Measurements from ENCODE around the gene SLF2. TPM values are rescaled to one million over a fixed set of nuclear protein-coding genes. Genes with fewer than 3 reads are reported as not detected.

Gene SLF2, protein sequence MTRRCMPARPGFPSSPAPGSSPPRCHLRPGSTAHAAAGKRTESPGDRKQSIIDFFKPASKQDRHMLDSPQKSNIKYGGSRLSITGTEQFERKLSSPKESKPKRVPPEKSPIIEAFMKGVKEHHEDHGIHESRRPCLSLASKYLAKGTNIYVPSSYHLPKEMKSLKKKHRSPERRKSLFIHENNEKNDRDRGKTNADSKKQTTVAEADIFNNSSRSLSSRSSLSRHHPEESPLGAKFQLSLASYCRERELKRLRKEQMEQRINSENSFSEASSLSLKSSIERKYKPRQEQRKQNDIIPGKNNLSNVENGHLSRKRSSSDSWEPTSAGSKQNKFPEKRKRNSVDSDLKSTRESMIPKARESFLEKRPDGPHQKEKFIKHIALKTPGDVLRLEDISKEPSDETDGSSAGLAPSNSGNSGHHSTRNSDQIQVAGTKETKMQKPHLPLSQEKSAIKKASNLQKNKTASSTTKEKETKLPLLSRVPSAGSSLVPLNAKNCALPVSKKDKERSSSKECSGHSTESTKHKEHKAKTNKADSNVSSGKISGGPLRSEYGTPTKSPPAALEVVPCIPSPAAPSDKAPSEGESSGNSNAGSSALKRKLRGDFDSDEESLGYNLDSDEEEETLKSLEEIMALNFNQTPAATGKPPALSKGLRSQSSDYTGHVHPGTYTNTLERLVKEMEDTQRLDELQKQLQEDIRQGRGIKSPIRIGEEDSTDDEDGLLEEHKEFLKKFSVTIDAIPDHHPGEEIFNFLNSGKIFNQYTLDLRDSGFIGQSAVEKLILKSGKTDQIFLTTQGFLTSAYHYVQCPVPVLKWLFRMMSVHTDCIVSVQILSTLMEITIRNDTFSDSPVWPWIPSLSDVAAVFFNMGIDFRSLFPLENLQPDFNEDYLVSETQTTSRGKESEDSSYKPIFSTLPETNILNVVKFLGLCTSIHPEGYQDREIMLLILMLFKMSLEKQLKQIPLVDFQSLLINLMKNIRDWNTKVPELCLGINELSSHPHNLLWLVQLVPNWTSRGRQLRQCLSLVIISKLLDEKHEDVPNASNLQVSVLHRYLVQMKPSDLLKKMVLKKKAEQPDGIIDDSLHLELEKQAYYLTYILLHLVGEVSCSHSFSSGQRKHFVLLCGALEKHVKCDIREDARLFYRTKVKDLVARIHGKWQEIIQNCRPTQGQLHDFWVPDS
- 10 to 100 TPM; 11.5 to 12.3 TPM for total RNA-seq

GRCh38 chr10:100912605-100913469 lies at the start of gene SLF2:
Gene SLF2 (plus strand): TSS chr10:100912963. CDS start chr10:100913111, 148 bp downstream.
- Histone ChIP-seq H3K27me3 (no peaks in the 10 kb centered on the region), H3K27ac (peak within 1 kb of the TSS; percentile 97 to 99), H3K36me3 (peaks cover 13% of the 10 kb centered on the region), H3K9me3 (no peaks in the 10 kb centered on the region), H3K4me1 (peaks cover 0 to 25% of the 10 kb centered on the region in 2 donors), H3K4me3 (peak within 1 kb of the TSS; percentile 99 to 100)
- peak; percentile 99 for DNase-seq (ENCODE audit: low spot score)
- TF ChIP-seq, protein P1, sequence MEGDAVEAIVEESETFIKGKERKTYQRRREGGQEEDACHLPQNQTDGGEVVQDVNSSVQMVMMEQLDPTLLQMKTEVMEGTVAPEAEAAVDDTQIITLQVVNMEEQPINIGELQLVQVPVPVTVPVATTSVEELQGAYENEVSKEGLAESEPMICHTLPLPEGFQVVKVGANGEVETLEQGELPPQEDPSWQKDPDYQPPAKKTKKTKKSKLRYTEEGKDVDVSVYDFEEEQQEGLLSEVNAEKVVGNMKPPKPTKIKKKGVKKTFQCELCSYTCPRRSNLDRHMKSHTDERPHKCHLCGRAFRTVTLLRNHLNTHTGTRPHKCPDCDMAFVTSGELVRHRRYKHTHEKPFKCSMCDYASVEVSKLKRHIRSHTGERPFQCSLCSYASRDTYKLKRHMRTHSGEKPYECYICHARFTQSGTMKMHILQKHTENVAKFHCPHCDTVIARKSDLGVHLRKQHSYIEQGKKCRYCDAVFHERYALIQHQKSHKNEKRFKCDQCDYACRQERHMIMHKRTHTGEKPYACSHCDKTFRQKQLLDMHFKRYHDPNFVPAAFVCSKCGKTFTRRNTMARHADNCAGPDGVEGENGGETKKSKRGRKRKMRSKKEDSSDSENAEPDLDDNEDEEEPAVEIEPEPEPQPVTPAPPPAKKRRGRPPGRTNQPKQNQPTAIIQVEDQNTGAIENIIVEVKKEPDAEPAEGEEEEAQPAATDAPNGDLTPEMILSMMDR (IDR thresholded peaks at IDR 0.05) = no peak

GRCh38 chr10:100863433-100863832 lies 49.3 kb upstream of the SLF2 start:
- TF ChIP-seq, protein P1 (IDR thresholded peaks at IDR 0.05) = no peak
- H3K27me3 ChIP-seq = peaks cover 0 to 3% of the 10 kb centered on the region in 2 donors

GRCh38 chr10:100864036-100864885 lies 48.5 kb upstream of the SLF2 start:
- no peaks in the 10 kb centered on the region for H3K36me3 ChIP-seq
- TF ChIP-seq, protein P1 (IDR thresholded peaks at IDR 0.05) = no peak
- H3K27ac ChIP-seq = no peak overlapping the region
- H3K27me3 ChIP-seq = peaks cover 0 to 3% of the 10 kb centered on the region in 2 donors
- H3K4me3 ChIP-seq = no peak overlapping the region
- no peaks in the 10 kb centered on the region for H3K4me1 ChIP-seq
- no peaks in the 10 kb centered on the region for H3K9me3 ChIP-seq
- no peak for DNase-seq (ENCODE audit: low spot score)

More at GRCh38 chr10:100863433-100863832, 49.3 kb upstream of the SLF2 start:
- DNase-seq (ENCODE audit: low spot score) = no peak
- H3K27ac ChIP-seq = no peak overlapping the region
- no peaks in the 10 kb centered on the region for H3K36me3 ChIP-seq
- no peak overlapping the region for H3K4me3 ChIP-seq
- H3K9me3 ChIP-seq = no peaks in the 10 kb centered on the region
- no peaks in the 10 kb centered on the region for H3K4me1 ChIP-seq

DNA sequence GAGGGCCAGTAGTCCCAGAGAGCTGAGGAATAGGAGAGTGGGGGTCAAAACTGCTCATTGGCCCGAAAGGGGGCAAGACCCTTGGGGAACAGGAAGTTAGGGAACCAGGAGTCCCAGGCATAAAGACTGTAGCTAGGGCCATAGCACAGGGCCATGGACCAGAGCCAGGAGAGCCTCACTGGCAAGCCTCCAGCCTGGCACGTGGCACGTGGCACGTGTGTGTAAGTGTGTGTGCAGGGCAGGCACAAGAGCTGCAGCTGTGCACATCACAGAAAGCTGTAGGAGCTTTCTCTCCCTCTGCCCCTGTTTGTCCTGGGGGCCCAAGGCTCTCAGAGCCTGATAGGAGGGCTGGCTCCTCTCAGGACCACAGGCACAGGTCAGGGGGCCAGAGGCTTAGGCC lies 47.8 kb upstream of the SLF2 start:
- Histone ChIP-seq H3K27me3 (peaks cover 0 to 3% of the 10 kb centered on the region in 2 donors), H3K27ac (no peak overlapping the region), H3K9me3 (no peaks in the 10 kb centered on the region), H3K4me3 (no peak overlapping the region), H3K4me1 (no peaks in the 10 kb centered on the region), H3K36me3 (no peaks in the 10 kb centered on the region)
- TF ChIP-seq, protein P1 (IDR thresholded peaks at IDR 0.05) = no peak
- no peak for DNase-seq (ENCODE audit: low spot score)
